ENCODE measurements around the gene LYPD1. TPM values are rescaled to one million over a fixed set of nuclear protein-coding genes. Genes with fewer than 3 reads are reported as not detected.
"Not testable (repeated sequence)": the region's sequence is repeated elsewhere in the genome, so short reads cannot be mapped to it uniquely, and the experiment has no call there.

LYPD1 gene
- total RNA-seq, 1 experiment from 2014 or later = 5.1 TPM

DNA sequence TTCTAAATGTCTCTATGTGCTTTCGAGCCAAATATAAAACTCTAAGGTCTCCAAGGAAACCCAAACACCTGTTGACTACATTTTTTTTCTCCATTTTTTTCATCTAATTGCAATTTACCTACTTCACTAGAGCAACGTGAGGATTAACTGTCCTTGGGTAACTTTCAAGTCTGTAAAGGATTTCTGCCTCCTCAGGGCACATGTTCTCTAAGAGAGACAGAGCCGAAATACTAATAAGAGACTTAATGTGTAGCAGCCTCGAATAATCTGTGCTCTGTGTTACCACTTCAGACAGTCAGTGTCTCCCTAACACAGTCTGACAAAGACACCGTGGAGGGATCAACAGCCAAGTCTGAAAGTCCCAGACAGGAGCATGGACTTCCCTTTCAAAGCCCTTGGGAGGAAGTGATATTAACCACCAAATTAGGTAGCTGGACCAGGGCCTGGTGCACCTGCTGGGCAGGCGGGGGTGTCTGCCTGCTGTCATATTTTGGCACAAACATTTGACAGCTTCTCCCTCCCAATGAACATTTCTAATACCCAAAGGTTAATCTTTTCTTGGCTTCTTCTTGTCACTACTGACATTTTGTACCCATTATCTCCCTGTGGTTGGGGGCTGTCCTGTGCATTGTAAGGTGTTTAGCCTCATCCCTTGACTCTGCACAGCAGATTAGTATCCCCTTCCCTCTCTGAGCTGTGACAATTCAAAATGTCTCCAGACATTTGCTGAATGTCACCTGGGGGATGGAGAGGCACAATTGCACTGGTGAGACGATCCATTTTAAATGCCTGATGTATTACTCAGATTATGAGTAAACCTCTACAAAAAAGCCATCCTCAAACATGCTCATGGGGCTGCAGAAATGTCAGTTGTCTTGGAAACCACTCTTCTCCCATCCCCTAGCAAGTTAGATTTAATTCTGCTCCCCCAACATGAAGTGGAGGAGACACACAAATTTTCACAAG lies 45.7 kb upstream of the LYPD1 start:
- Histone ChIP-seq H3K79me2 (ENCODE audit: low read depth) (no peaks in the 10 kb centered on the region), H3K36me3 (ENCODE audit: low read depth) (no peaks in the 10 kb centered on the region), H3F3A (ENCODE audit: insufficient read depth, low read depth) (no peaks in the 10 kb centered on the region), H3K4me3 (no peak overlapping the region), H3K4me2 (no peak overlapping the region), H3K9me3 (ENCODE audit: insufficient read depth, low read depth) (no peaks in the 10 kb centered on the region), H4K20me1 (ENCODE audit: insufficient read depth) (no peaks in the 10 kb centered on the region), H3K27ac (no peak overlapping the region), H3K27me3 (ENCODE audit: insufficient read depth, low read depth) (no peaks in the 10 kb centered on the region), H3K4me1 (replicated peaks; ENCODE audit: insufficient read depth) (no peaks in the 10 kb centered on the region), H3K9me2 (ENCODE audit: insufficient read depth) (no peaks in the 10 kb centered on the region), H2AFZ (no peak overlapping the region)
- BruUV-seq (replicated peaks) = no TSS peak
- no peak for TF ChIP-seq EZH2 (IDR thresholded peaks at IDR 0.05; ENCODE audit: low read depth)
- no peak for TF ChIP-seq CTCF (conservative IDR thresholded peaks at IDR 0.05)
- CTCF ChIA-PET = no interaction called here
- DNase-seq = no peak
- POLR2A ChIA-PET (ENCODE audit: unreplicated experiment) = no interaction called here
- intact Hi-C loops (cut with micrococcal nuclease; ENCODE audit: unreplicated experiment) = no loop called here

DNA sequence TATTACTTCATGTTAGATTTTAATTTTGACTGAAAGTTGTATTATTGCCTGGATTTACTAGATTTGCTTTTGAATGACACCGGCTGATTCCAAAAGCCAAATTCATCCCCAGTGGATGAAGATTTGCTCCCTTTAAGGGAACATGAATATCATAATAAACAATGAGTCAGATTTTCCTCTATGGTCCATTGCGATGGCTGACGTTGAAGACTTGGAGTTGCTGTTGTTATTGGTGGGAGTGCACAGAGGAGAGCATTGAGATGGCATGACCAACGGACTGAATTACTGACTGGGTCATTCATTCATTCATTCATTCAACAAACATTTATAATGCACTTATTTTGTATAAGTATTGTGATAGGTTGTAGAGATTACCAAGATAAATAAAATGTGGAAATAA lies 33.4 kb upstream of the LYPD1 start:
- intact Hi-C loops (cut with micrococcal nuclease; ENCODE audit: unreplicated experiment) = no loop called here
- CTCF ChIA-PET = no interaction called here

DNA sequence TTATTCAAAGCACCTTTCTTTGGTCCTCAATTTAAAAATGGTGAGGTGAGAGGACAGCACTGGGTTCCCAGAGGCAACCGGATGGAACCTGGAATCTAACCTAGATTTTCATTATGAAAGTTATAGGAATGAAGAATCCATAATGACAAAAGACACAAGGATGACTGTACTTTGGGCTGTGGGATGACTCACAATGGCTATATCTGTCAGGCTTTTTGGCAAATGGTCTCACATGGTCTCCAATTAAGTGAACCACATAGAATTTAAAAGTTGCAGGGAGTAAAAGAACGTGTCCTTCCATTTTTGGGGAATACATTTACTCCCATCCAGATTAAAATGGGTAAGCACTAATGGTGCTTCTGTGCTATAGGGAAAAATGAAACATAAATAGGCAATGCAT lies 31.8 kb upstream of the LYPD1 start:
- Histone ChIP-seq H3K9me2 (ENCODE audit: insufficient read depth) (no peaks in the 10 kb centered on the region), H3K79me2 (ENCODE audit: low read depth) (no peaks in the 10 kb centered on the region), H3K27ac (no peak overlapping the region), H3K4me1 (replicated peaks; ENCODE audit: insufficient read depth) (no peaks in the 10 kb centered on the region), H3K36me3 (ENCODE audit: low read depth) (no peaks in the 10 kb centered on the region), H3K9me3 (ENCODE audit: insufficient read depth, low read depth) (no peaks in the 10 kb centered on the region), H2AFZ (no peak overlapping the region), H3K4me2 (no peak overlapping the region), H3F3A (ENCODE audit: insufficient read depth, low read depth) (no peaks in the 10 kb centered on the region), H4K20me1 (ENCODE audit: insufficient read depth) (no peaks in the 10 kb centered on the region), H3K27me3 (ENCODE audit: insufficient read depth, low read depth) (no peaks in the 10 kb centered on the region), H3K4me3 (no peak overlapping the region)
- intact Hi-C loops (cut with micrococcal nuclease; ENCODE audit: unreplicated experiment) = no loop called here
- no TSS peak for BruUV-seq (replicated peaks)
- TF ChIP-seq CTCF (conservative IDR thresholded peaks at IDR 0.05) = no peak
- no peak for TF ChIP-seq EZH2 (IDR thresholded peaks at IDR 0.05; ENCODE audit: low read depth)
- CTCF ChIA-PET = no interaction called here
- POLR2A ChIA-PET (ENCODE audit: unreplicated experiment) = no interaction called here
- DNase-seq = no peak

More for the DNA sequence above, 33.4 kb upstream of the LYPD1 start:
- no peaks in the 10 kb centered on the region for H3K79me2 ChIP-seq (ENCODE audit: low read depth)
- H3K9me2 ChIP-seq (ENCODE audit: insufficient read depth) = no peaks in the 10 kb centered on the region
- POLR2A ChIA-PET (ENCODE audit: unreplicated experiment) = no interaction called here
- H3K4me1 ChIP-seq (replicated peaks; ENCODE audit: insufficient read depth) = no peaks in the 10 kb centered on the region
- no peak overlapping the region for H3K4me2 ChIP-seq
- no peaks in the 10 kb centered on the region for H4K20me1 ChIP-seq (ENCODE audit: insufficient read depth)
- BruUV-seq (replicated peaks) = no TSS peak
- TF ChIP-seq EZH2 (IDR thresholded peaks at IDR 0.05; ENCODE audit: low read depth) (no peak), CTCF (conservative IDR thresholded peaks at IDR 0.05) (no peak)
- no peaks in the 10 kb centered on the region for H3K36me3 ChIP-seq (ENCODE audit: low read depth)
- no peak overlapping the region for H3K27ac ChIP-seq
- no peak overlapping the region for H3K4me3 ChIP-seq
- no peaks in the 10 kb centered on the region for H3K27me3 ChIP-seq (ENCODE audit: insufficient read depth, low read depth)
- no peak for DNase-seq
- no peaks in the 10 kb centered on the region for H3K9me3 ChIP-seq (ENCODE audit: insufficient read depth, low read depth)
- H2AFZ ChIP-seq = no peak overlapping the region
- no peaks in the 10 kb centered on the region for H3F3A ChIP-seq (ENCODE audit: insufficient read depth, low read depth)

DNA sequence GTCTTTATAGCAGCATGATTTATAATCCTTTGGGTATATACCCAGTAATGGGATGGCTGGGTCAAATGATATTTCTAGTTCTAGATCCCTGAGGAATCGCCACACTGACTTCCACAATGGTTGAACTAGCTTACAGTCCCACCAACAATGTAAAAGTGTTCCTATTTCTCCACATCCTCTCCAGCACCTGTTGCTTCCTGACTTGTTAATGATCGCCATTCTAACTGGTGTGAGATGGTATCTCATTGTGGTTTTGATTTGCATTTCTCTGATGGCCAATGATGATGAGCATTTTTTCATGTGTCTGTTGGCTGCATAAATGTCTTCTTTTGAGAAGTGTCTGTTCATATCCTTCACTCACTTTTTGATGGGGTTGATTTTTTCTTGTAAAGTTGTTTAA lies 29.8 kb upstream of the LYPD1 start:
- H3K36me3 ChIP-seq (ENCODE audit: low read depth); BruUV-seq (replicated peaks); H3K27ac ChIP-seq; intact Hi-C loops (cut with micrococcal nuclease; ENCODE audit: unreplicated experiment); DNase-seq; H3K9me2 ChIP-seq (ENCODE audit: insufficient read depth); H3K27me3 ChIP-seq (ENCODE audit: insufficient read depth, low read depth); H2AFZ ChIP-seq; H3F3A ChIP-seq (ENCODE audit: insufficient read depth, low read depth); H3K4me1 ChIP-seq (replicated peaks; ENCODE audit: insufficient read depth); H4K20me1 ChIP-seq (ENCODE audit: insufficient read depth); CTCF ChIA-PET; H3K9me3 ChIP-seq (ENCODE audit: insufficient read depth, low read depth); H3K4me2 ChIP-seq; H3K79me2 ChIP-seq (ENCODE audit: low read depth); POLR2A ChIA-PET (ENCODE audit: unreplicated experiment); H3K4me3 ChIP-seq: not testable (repeated sequence)

- H3K27me3 ChIP-seq (ENCODE audit: insufficient read depth, low read depth); H3F3A ChIP-seq (ENCODE audit: insufficient read depth, low read depth); intact Hi-C loops (cut with micrococcal nuclease; ENCODE audit: unreplicated experiment); H4K20me1 ChIP-seq (ENCODE audit: insufficient read depth); H3K79me2 ChIP-seq (ENCODE audit: low read depth); DNase-seq; H3K4me2 ChIP-seq; H3K27ac ChIP-seq; POLR2A ChIA-PET (ENCODE audit: unreplicated experiment); H3K9me2 ChIP-seq (ENCODE audit: insufficient read depth); H3K4me1 ChIP-seq (replicated peaks; ENCODE audit: insufficient read depth); H3K36me3 ChIP-seq (ENCODE audit: low read depth); H3K4me3 ChIP-seq; H2AFZ ChIP-seq; H3K9me3 ChIP-seq (ENCODE audit: insufficient read depth, low read depth); BruUV-seq (replicated peaks); CTCF ChIA-PET: not testable (repeated sequence)
These were observed 28.3 kb upstream of the LYPD1 start for GRCh38 chr2:132698347-132698746.

Measured in PC-9 (cell line).